Smooth muscle cell (in vitro differentiated cells): ENCODE results near the gene LYZL6. TPM values are rescaled to one million over a fixed set of nuclear protein-coding genes. Genes with fewer than 3 reads are reported as not detected.

Experiments
- DNase-seq: peaks from one replicate; lab custom pipeline; 2025; ENCODE audit not compliant: unreplicated experiment; lab: John Stamatoyannopoulos, UW
- H2AFZ ChIP-seq: fragments of 200-600 bp; sonication (generic); 2 replicates; pipeline ENCODE4 v1.6.0; 2016; ENCODE audit warnings: antibody characterized with exemption, low read depth, mild to moderate bottlenecking
- H3F3A ChIP-seq: fragments of 200-600 bp; sonication (generic); 2 replicates; pipeline ENCODE4 v1.6.0; 2017; ENCODE audit warnings: antibody characterized with exemption, low read depth
- H3K27ac ChIP-seq: fragments of 200-600 bp; sonication (generic); 2 replicates; pipeline ENCODE4 v1.5.1; 2016; ENCODE audit warnings: low read depth, mild to moderate bottlenecking
- H3K27me3 ChIP-seq: fragments of 200-600 bp; sonication (generic); 2 replicates; pipeline ENCODE4 v1.6.1; 2016; ENCODE audit warnings: low read depth, mild to moderate bottlenecking
- H3K36me3 ChIP-seq: fragments of 200-600 bp; sonication (generic); 2 replicates; pipeline ENCODE4 v1.5.1; 2016; ENCODE audit warnings: low read depth
- H3K4me1 ChIP-seq: fragments of 200-600 bp; sonication (generic); 2 replicates; pipeline ENCODE4 v1.5.1; 2016; ENCODE audit warnings: low read depth
- H3K4me2 ChIP-seq: fragments of 200-600 bp; sonication (generic); 2 replicates; pipeline ENCODE4 v1.6.0; 2016; ENCODE audit warnings: mild to moderate bottlenecking
- H3K4me3 ChIP-seq: fragments of 200-600 bp; sonication (generic); 2 replicates; pipeline ENCODE4 v1.5.1; 2016; ENCODE audit warnings: mild to moderate bottlenecking
- H3K79me2 ChIP-seq: fragments of 200-600 bp; sonication (generic); 2 replicates; pipeline ENCODE4 v1.6.0; 2016; ENCODE audit warnings: low read depth, mild to moderate bottlenecking
- H3K9ac ChIP-seq: fragments of 200-600 bp; sonication (generic); 2 replicates; pipeline ENCODE4 v1.6.0; 2016; ENCODE audit warnings: low read depth
- H3K9me3 ChIP-seq: fragments of 200-600 bp; sonication (generic); replicated peaks from 2 replicates; pipeline ENCODE4 v1.5.1; 2016; ENCODE audit warnings: low read depth
- H4K20me1 ChIP-seq: fragments of 200-600 bp; sonication (generic); 2 replicates; pipeline ENCODE4 v1.6.0; 2016; ENCODE audit warnings: low read depth
- CTCF ChIP-seq: fragments of 200-600 bp; sonication (generic); IDR thresholded peaks from 2 replicates; pipeline ENCODE4 v1.5.1; 2017; ENCODE audit warnings: borderline replicate concordance, mild to moderate bottlenecking, antibody characterized with exemption; ENCODE audit not compliant: insufficient read depth, poor library complexity, severe bottlenecking
- WGBS: methylation state at CpG from one replicate; pipeline ENCODE4 v1.1.7; 2016; ENCODE audit warnings: low lambda C conversion rate; 5-methylcytosine and 5-hydroxymethylcytosine counted together
- polyA plus RNA-seq: library from polyadenylated mRNA; unstranded; fragments of >200 nt; fragmentation: Nextera tagmentation; extraction: Ambion mirVana; gene quantifications from 2 replicates; pipeline ENCODE4 v1.2.1, GENCODE V29; 2016
- total RNA-seq: library from RNA; depleted of rRNA; stranded (reverse); fragments of >200 nt; gene quantifications from 2 replicates; pipeline ENCODE4 v1.2.3, GENCODE V29; 2014

LYZL6 gene
- total and polyA plus RNA-seq, 2 experiments from 2014 or later = not detected

DNA sequence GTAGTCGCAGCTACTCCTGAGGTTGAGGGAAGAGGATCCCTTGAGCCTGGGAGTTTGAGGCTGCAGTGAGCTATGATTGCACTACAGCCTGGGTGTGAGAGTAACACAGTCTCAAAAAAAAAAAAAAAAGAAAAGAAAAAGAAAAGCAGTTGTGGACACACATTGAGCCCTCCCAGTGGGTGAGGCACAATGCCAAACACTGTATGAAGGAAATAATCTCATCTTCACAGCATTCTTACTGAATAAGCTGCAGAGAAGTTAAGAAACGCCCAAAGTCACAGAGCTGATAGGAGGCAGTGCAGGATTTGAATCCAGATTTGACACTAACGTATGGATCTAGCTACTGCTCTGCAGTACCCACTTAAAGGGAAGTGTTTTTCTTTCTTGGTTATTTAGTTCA lies 5.9 kb upstream of the LYZL6 start:
- H3K4me2 ChIP-seq = no peak overlapping the region
- no peaks in the 10 kb centered on the region for H3K9me3 ChIP-seq
- H2AFZ ChIP-seq = no peak overlapping the region
- H3K36me3 ChIP-seq = no peaks in the 10 kb centered on the region
- H3K4me3 ChIP-seq = no peak overlapping the region
- H3K9ac ChIP-seq = no peak overlapping the region
- H3K27ac ChIP-seq = no peak overlapping the region
- no peaks in the 10 kb centered on the region for H3K79me2 ChIP-seq
- no peaks in the 10 kb centered on the region for H3F3A ChIP-seq
- no peak for DNase-seq
- 85% methylated on average over 3 of the region's 3 CpGs for WGBS
- peaks cover 3% of the 10 kb centered on the region for H3K27me3 ChIP-seq
- no peaks in the 10 kb centered on the region for H4K20me1 ChIP-seq
- H3K4me1 ChIP-seq = no peaks in the 10 kb centered on the region
- TF ChIP-seq CTCF = no peak

GRCh38 chr17:35948092-35948491 lies 4.6 kb upstream of the LYZL6 start:
- H3K4me2 ChIP-seq = no peak overlapping the region
- H3K36me3 ChIP-seq = no peaks in the 10 kb centered on the region
- H3K9ac ChIP-seq = no peak overlapping the region
- no peak overlapping the region for H3K27ac ChIP-seq
- no peak overlapping the region for H2AFZ ChIP-seq
- 97% methylated on average over 7 of the region's 7 CpGs for WGBS
- H3K27me3 ChIP-seq = peaks cover 3% of the 10 kb centered on the region
- H4K20me1 ChIP-seq = no peaks in the 10 kb centered on the region
- no peak for TF ChIP-seq CTCF
- H3K4me1 ChIP-seq = no peaks in the 10 kb centered on the region
- no peaks in the 10 kb centered on the region for H3F3A ChIP-seq
- no peak for DNase-seq
- H3K79me2 ChIP-seq = no peaks in the 10 kb centered on the region
- no peaks in the 10 kb centered on the region for H3K9me3 ChIP-seq
- H3K4me3 ChIP-seq = no peak overlapping the region

DNA sequence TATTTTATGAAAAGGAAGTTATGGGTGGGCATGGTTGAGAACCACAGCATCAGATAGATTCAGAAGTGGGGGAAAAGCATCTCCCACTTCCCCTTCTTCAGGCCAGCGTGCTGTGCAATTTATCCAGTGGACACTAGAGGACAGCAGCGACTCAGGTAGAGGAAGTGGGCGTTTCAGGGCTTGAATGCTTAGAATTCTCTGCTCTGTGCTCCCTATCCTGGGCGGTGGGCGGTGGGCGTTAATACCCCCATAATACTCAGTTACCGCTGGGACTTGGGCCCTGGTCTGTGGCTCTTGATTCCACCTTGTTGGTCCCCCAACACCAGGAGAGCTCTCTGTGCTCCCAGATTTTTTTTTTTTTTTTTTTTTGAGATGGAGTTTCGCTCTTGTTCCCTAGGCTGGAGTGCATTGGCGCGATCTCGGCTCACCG lies 3.7 kb upstream of the LYZL6 start:
- no peak for DNase-seq
- Histone ChIP-seq H4K20me1 (no peaks in the 10 kb centered on the region), H3K79me2 (no peaks in the 10 kb centered on the region), H3K4me3 (peak overlapping the region; percentile 21), H3K27ac (no peak overlapping the region), H3K9me3 (no peaks in the 10 kb centered on the region), H3F3A (no peaks in the 10 kb centered on the region), H3K36me3 (no peaks in the 10 kb centered on the region), H2AFZ (no peak overlapping the region), H3K4me2 (peak overlapping the region; percentile 67), H3K9ac (no peak overlapping the region), H3K27me3 (no peaks in the 10 kb centered on the region), H3K4me1 (no peaks in the 10 kb centered on the region)
- WGBS = 40% methylated on average over 12 of the region's 12 CpGs
- peak; percentile 69 for TF ChIP-seq CTCF

DNA sequence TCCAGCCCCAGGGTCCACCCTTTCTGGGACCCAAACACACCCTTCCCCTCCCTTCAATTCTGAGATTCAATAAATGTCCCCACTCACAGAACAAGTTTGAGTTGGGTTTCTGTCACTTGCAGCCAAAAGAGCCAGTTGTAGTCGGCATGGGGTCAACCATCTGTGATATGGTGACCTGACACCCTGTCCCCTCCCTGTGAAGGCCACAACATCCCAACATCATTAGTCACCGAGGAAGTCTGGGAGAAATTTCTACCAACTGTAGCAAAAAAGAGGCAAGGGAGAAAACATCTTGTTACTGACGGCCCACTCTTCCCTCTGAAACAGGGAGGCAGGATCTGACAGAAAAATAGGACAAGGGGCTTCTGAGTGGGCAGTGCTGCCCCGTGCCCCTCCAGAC lies 638 bp upstream of the LYZL6 start:
- no peak overlapping the region for H2AFZ ChIP-seq
- H3K4me3 ChIP-seq = no peak overlapping the region
- TF ChIP-seq CTCF = no peak
- H3K79me2 ChIP-seq = no peaks in the 10 kb centered on the region
- no peaks in the 10 kb centered on the region for H4K20me1 ChIP-seq
- H3K4me2 ChIP-seq = no peak overlapping the region
- no peaks in the 10 kb centered on the region for H3K27me3 ChIP-seq
- no peak overlapping the region for H3K27ac ChIP-seq
- no peak for DNase-seq
- H3F3A ChIP-seq = no peaks in the 10 kb centered on the region
- WGBS = 78% methylated on average over 4 of the region's 4 CpGs
- no peaks in the 10 kb centered on the region for H3K4me1 ChIP-seq
- no peak overlapping the region for H3K9ac ChIP-seq
- no peaks in the 10 kb centered on the region for H3K9me3 ChIP-seq
- H3K36me3 ChIP-seq = no peaks in the 10 kb centered on the region
